HL-60 (cell line): Measurements from ENCODE around the gene PRG2.

ENCODE experiments used
- GABPA ChIP-seq: IDR thresholded peaks from 2 replicates; pipeline ENCODE4 v1.6.1; 2012; ENCODE audit warnings: low read depth
- POLR2AphosphoS5 ChIP-seq: IDR thresholded peaks from 2 replicates; pipeline ENCODE4 v1.6.1; 2012; ENCODE audit warnings: low read depth
- SPI1 ChIP-seq: IDR thresholded peaks from 2 replicates; pipeline ENCODE4 v1.6.1; 2012; ENCODE audit warnings: low read depth, mild to moderate bottlenecking, borderline replicate concordance
- TF ChIP-seq, protein P1 (sequence below): IDR thresholded peaks from one replicate; pipeline ENCODE4 v1.5.1; 2011; ENCODE audit warnings: low read length, control low read depth, inconsistent platforms; ENCODE audit not compliant: insufficient read depth
- TF ChIP-seq, protein P2 (sequence below): IDR thresholded peaks from 2 replicates; pipeline ENCODE4 v1.6.1; 2012; ENCODE audit warnings: low read depth; ENCODE audit not compliant: insufficient replicate concordance

DNA sequence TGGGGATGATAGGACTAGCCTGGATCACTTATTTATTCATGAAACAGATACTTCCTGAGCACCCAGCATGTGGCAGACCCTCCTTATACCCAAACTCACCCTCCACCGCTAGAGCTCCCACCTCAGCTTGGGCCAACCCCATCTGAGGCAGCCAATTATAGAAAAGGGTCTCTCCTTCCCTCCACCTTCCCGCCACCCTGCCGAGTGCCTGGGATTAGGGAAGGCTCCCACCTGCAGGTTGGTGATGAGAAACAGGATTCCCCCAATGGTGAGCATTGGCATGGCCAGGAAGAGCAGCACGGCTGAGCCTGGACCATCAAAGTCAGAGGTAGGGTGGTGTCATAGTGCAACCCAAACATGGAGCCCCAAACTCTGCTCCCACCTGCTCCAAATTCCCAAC, 30.6 kb upstream of the PRG2 start:
- TF ChIP-seq, protein P1, sequence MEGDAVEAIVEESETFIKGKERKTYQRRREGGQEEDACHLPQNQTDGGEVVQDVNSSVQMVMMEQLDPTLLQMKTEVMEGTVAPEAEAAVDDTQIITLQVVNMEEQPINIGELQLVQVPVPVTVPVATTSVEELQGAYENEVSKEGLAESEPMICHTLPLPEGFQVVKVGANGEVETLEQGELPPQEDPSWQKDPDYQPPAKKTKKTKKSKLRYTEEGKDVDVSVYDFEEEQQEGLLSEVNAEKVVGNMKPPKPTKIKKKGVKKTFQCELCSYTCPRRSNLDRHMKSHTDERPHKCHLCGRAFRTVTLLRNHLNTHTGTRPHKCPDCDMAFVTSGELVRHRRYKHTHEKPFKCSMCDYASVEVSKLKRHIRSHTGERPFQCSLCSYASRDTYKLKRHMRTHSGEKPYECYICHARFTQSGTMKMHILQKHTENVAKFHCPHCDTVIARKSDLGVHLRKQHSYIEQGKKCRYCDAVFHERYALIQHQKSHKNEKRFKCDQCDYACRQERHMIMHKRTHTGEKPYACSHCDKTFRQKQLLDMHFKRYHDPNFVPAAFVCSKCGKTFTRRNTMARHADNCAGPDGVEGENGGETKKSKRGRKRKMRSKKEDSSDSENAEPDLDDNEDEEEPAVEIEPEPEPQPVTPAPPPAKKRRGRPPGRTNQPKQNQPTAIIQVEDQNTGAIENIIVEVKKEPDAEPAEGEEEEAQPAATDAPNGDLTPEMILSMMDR = no peak
- TF ChIP-seq SPI1 = no peak
- TF ChIP-seq, protein P2, sequence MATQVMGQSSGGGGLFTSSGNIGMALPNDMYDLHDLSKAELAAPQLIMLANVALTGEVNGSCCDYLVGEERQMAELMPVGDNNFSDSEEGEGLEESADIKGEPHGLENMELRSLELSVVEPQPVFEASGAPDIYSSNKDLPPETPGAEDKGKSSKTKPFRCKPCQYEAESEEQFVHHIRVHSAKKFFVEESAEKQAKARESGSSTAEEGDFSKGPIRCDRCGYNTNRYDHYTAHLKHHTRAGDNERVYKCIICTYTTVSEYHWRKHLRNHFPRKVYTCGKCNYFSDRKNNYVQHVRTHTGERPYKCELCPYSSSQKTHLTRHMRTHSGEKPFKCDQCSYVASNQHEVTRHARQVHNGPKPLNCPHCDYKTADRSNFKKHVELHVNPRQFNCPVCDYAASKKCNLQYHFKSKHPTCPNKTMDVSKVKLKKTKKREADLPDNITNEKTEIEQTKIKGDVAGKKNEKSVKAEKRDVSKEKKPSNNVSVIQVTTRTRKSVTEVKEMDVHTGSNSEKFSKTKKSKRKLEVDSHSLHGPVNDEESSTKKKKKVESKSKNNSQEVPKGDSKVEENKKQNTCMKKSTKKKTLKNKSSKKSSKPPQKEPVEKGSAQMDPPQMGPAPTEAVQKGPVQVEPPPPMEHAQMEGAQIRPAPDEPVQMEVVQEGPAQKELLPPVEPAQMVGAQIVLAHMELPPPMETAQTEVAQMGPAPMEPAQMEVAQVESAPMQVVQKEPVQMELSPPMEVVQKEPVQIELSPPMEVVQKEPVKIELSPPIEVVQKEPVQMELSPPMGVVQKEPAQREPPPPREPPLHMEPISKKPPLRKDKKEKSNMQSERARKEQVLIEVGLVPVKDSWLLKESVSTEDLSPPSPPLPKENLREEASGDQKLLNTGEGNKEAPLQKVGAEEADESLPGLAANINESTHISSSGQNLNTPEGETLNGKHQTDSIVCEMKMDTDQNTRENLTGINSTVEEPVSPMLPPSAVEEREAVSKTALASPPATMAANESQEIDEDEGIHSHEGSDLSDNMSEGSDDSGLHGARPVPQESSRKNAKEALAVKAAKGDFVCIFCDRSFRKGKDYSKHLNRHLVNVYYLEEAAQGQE = no peak
- TF ChIP-seq POLR2AphosphoS5 = peak; percentile 49; the same call in 1 of the 2 replicates
- no peak for TF ChIP-seq GABPA
